Articular chondrocyte of knee joint (primary cell): ENCODE measurements around the gene PDCD2L. TPM values are rescaled to one million over a fixed set of nuclear protein-coding genes. Genes with fewer than 3 reads are reported as not detected.

Experiments
- total RNA-seq: library from RNA; depleted of rRNA; stranded (reverse); fragments of >200 nt; gene quantifications from 2 replicates; pipeline ENCODE4 v1.2.3, GENCODE V29; 2012

Gene PDCD2L, protein sequence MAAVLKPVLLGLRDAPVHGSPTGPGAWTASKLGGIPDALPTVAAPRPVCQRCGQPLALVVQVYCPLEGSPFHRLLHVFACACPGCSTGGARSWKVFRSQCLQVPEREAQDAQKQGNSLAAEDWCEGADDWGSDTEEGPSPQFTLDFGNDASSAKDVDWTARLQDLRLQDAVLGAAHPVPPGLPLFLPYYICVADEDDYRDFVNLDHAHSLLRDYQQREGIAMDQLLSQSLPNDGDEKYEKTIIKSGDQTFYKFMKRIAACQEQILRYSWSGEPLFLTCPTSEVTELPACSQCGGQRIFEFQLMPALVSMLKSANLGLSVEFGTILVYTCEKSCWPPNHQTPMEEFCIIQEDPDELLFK
- total RNA-seq, result 6.4 and 7.4 TPM in 2 replicates

GRCh38 chr19:34404109-34404909, at the start of gene PDCD2L:
Gene PDCD2L (plus strand): TSS chr19:34404399. CDS start chr19:34404431, 32 bp downstream.

DNA sequence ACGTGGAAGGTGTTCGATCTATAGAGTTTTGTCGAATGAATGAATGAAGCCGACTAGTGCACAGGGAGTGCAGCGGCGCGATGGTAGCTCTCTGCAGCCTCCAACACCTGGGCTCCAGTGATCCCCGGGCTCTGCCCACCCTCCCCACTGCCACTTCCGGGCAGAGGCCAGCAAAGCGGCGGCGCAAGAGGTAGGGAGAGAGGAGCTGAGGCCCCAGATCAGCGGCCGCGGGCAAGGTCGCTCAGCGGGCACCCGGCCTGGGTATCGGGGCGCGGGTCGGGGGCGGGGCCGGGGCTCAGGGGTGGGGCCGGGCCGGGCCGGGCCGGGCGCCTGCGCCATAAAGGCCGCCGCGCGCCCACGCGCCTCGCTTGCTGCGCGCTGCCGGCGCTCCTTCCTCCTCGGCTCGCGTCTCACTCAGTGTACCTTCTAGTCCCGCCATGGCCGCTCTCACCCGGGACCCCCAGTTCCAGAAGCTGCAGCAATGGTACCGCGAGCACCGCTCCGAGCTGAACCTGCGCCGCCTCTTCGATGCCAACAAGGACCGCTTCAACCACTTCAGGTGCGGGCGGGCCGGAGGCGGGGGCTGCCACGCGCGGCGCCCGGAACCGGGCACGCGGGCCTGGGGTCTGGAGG, 39.3 kb upstream of the PDCD2L start, which contains the start of gene GPI:
TSS of gene GPI (plus strand) at position 367 of the 633 bp plus-strand sequence. CDS start at position 438, 71 bp downstream.

Other genes with a start within 250 kb of the PDCD2L start
- gene LSM14A, start 231.9 kb upstream of the PDCD2L start, total RNA-seq, result 60.0 and 67.8 TPM in 2 replicates
- gene GARRE1, start 149.8 kb upstream of the PDCD2L start, total RNA-seq, result 14.5 and 19.3 TPM in 2 replicates
- 151 and 177 TPM in 2 replicates for gene GPI, start 39.2 kb upstream of the PDCD2L start, total RNA-seq
- gene UBA2, start 24.0 kb downstream of the PDCD2L start, total RNA-seq, result 106 and 110 TPM in 2 replicates
- 36.4 and 39.6 TPM in 2 replicates for gene WTIP, start 77.4 kb downstream of the PDCD2L start, total RNA-seq